AG04449 (cell line): ENCODE measurements around the gene ZFYVE16.
"Not testable (repeated sequence)": the region's sequence is repeated elsewhere in the genome, so short reads cannot be mapped to it uniquely, and the experiment has no call there.

Experiments
- CTCF ChIA-PET: fragments of 350-600 bp; formaldehyde crosslinking; extraction: SDS; loops from one replicate; lab custom pipeline; 2021; ENCODE audit warnings: antibody characterized with exemption; lab: Yijun Ruan, JAX
- POLR2A ChIA-PET: fragments of 400-600, 350-600 bp; formaldehyde crosslinking; extraction: SDS; loops from one replicate; lab custom pipeline; 2020; ENCODE audit warnings: antibody characterized with exemption, inconsistent platforms; lab: Yijun Ruan, JAX
- DNase-seq: peaks from one replicate; pipeline ENCODE4 v3.0.0-alpha.2; 2010; ENCODE audit warnings: low read depth, low spot score
- H3K4me3 ChIP-seq: 2 replicates; pipeline ENCODE4 v1.5.1; 2011; ENCODE audit warnings: low read depth, mild to moderate bottlenecking, control low read depth, low read length
- CTCF ChIP-seq: IDR thresholded peaks from one replicate; pipeline ENCODE4 v1.5.1; 2011; ENCODE audit warnings: mild to moderate bottlenecking, moderate library complexity, low read length, control low read depth, inconsistent platforms; ENCODE audit not compliant: insufficient read depth; ENCODE audit errors: missing control alignments

Gene ZFYVE16

DNA sequence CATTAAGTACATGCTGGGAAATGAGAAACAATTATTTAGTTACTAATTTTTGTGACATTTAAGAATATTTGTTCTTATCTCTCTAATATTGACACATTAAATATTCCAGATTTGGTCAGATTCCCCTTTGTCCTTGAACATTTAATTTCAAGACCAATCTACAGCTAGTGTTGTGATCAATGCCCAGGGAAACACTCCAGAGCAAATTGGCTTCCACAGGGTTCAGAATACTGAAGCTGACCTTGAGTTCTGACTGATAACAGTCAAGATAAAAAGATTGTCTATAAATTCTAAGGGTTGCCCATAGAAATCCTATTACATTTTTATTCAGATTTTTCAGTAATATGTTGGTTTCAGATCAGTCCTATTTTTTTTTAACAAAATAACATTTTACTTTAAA lies 31.3 kb downstream of the ZFYVE16 start:
- TF ChIP-seq CTCF: no peak
- H3K4me3 ChIP-seq: no peak overlapping the region
- DNase-seq: no peak
- CTCF ChIA-PET: no interaction called here
- POLR2A ChIA-PET: no interaction called here

DNA sequence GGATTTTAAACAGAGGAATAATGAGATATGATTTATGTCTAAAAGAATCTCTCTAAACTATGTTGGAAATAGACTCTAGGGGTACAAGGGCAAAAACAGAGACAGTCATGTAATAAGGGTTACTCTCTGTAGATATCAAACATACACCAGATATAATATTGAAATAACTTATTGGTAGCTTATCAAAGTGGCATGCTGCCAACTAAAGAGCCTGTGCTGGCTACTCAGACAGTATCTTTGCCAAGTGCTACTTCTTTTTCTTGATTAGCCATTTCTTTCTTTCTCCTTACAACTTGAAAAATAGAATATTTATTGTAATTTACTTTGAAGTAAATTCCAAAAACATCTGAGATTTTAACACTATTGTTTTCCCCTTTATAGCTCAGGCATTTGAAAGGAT lies 34.9 kb downstream of the ZFYVE16 start:
- no peak for TF ChIP-seq CTCF
- H3K4me3 ChIP-seq: no peak overlapping the region
- ChIA-PET POLR2A (no interaction called here), CTCF (interaction anchor here (1.8 kb wide), 1 partner anchor 39 kb away, joined by 9 read pairs; no protein-coding TSS in a partner anchor)
- no peak for DNase-seq

GRCh38 chr5:80453366-80453765 lies 45.5 kb downstream of the ZFYVE16 start:
- ChIA-PET CTCF (interaction anchor here (0.9 to 2.0 kb wide), 2 partner anchors 9 to 28 kb away, joined by 3 to 10 read pairs; no protein-coding TSS in a partner anchor), POLR2A (interaction anchor here (0.5 kb wide), 1 partner anchor 54 kb away, joined by 4 read pairs; no protein-coding TSS in a partner anchor)
- TF ChIP-seq CTCF: no peak
- no peak for DNase-seq
- H3K4me3 ChIP-seq: no peak overlapping the region

DNA sequence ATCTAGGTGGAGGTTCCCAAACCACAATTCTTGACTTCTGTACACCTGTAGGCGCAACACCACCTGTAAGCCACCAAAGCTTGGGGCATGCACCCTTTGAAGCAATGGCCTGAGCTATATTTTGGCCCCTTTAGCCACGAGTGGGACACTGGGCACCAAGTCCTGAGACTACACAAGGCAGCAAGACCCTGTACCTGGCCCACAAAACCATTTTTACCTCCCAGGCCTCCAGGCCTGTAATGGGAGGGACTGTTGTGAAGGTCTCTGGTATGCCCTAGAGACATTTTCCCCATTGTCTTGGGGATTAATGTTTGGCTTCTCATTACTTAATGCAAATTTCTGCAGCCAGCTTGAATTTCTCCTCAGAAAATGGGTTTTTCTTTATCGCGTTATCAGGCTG lies 55.4 kb downstream of the ZFYVE16 start:
- CTCF ChIA-PET: interaction anchor here (0.9 kb wide), 1 partner anchor 10 kb away, joined by 3 read pairs; no protein-coding TSS in a partner anchor
- POLR2A ChIA-PET: no interaction called here
- TF ChIP-seq CTCF: no peak
- DNase-seq: no peak
- H3K4me3 ChIP-seq: no peak overlapping the region

- no peak overlapping the region for H3K4me3 ChIP-seq
- no peak for TF ChIP-seq CTCF
- ChIA-PET POLR2A (no interaction called here), CTCF (interaction anchor here (0.8 to 3.1 kb wide), 4 partner anchors 12 to 375 kb away, joined by 3 to 26 read pairs (median 4); no protein-coding TSS in a partner anchor)
- no peak for DNase-seq
These were observed 59.0 kb downstream of the ZFYVE16 start for GRCh38 chr5:80466669-80467485.

DNA sequence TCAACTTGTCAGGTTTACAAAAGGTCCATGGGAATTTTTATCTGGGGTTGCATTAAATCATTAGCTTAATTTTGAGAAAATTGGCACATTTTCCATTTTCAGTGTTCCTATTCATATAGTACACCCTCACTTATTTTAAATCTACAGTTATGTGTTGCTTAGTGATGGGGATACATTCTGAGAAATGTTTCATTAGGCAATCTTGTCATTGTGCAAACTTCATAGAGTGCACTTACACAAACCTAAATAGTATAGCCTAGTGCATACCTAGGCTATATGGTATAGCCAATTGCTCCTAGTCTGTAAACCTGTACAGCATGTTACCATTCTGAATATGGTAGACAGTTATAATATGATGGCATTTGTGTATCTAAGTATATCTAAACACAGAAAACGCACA lies 60.3 kb downstream of the ZFYVE16 start:
- no peak overlapping the region for H3K4me3 ChIP-seq
- ChIA-PET POLR2A (no interaction called here), CTCF (interaction anchor here (3.1 kb wide), 1 partner anchor 13 kb away, joined by 26 read pairs; no protein-coding TSS in a partner anchor)
- no peak for DNase-seq
- no peak for TF ChIP-seq CTCF

- CTCF ChIA-PET: interaction anchor here (1.0 kb wide), 1 partner anchor 12 kb away, joined by 6 read pairs; no protein-coding TSS in a partner anchor
- H3K4me3 ChIP-seq, POLR2A ChIA-PET, DNase-seq: not testable (repeated sequence)
These were observed 62.8 kb downstream of the ZFYVE16 start for GRCh38 chr5:80470631-80471030.
